ENCODE measurements around the gene AGXT2. TPM values are rescaled to one million over a fixed set of nuclear protein-coding genes. Genes with fewer than 3 reads are reported as not detected.
"Not testable (repeated sequence)": the region's sequence is repeated elsewhere in the genome, so short reads cannot be mapped to it uniquely, and the experiment has no call there.

Gene AGXT2
- total RNA-seq, 1 donor from 2014 or later, result 6.6 TPM

DNA sequence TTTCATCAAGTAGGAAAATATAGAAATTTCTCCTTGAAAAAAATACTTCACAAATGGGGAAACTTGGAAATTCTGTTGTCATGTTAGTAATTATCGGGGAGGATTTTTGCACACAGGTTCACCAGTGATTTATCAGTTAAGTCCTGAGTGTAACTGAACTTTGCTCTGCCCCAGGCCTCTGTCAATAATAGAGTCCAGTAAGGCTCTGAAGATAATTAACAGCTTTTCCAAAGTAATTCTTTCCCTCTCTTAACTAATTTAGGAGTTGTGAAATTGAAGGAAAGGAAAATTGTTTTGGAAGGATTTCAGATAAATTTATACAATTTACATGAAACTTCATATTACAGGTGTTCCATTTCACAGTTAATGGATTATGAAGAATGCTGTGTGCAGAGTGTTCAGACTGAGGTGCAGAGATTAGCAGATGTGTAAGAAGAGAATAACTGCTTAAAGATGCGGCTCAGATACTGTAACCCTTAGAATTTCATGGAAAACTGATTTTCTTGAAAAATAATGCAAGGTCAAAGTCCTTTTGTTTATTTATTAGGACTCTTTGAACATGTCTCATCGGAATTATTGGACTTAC lies 2.9 kb upstream of the AGXT2 start:
- DNase-seq (ENCODE audit: low spot score), result no peak

DNA sequence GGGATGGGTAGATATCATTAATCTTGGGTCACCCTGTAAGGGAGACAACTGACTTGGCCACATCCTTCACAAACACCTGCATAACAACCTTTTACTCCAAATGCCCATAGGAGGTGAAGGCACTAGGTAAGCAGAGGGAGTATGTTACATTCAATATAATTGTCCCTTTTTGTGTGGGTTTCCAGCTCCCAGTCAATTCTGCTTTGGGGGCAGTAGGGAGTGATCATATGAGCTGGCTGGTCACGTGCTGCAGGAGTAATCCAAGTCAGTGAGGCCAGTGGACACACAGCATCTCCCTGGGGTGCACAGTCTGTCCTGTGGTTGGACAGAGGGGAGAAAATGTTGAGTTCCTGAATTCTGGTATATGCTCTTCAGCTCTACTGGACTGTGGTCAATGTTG lies 1.2 kb upstream of the AGXT2 start:
- no peak for DNase-seq (ENCODE audit: low spot score)

DNA sequence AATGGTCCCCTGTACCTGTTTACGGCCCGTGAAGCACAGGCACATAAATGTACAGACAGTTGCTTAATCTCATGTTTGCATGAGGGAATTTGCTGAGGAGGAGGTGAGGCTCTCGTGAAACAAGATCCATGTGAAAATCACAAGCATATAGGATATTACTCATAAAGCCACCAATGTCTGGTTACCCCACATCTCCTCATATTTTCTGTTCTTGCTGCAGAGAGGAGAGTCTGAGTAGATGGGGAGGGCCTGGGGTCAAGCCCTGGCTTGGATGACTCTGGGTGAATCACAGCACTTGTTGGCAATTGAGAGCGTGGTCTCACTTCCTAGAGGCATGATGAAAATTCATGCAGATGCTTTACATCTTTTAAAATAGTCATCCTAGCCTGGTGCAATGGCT lies 975 bp downstream of the AGXT2 start:
- DNase-seq (ENCODE audit: low spot score), result no peak

DNA sequence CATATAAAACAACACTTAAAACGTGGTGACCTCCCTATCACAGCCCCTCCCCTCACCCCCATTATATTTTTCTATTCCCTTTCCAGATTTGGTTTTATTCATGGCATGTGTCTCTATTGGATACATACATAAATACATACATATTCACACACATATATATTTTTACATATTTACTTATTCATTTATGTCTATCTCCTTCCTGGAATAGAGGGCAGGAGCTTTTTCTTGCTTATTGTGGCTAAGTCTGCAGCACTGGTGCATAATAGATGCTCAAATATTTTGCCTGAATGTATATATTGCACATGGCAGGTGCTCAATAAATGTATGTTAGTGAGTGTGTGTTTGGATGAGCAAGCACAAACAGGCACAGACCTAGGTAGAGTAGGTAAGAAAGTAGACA lies 2.5 kb downstream of the AGXT2 start:
- no peak for DNase-seq (ENCODE audit: low spot score)

- DNase-seq (ENCODE audit: low spot score), result no peak
These were observed 3.1 kb downstream of the AGXT2 start for GRCh38 chr5:35044649-35045048.

- DNase-seq (ENCODE audit: low spot score), result no peak
These were observed 5.0 kb downstream of the AGXT2 start for GRCh38 chr5:35042781-35043180.

GRCh38 chr5:35041261-35041660 lies 6.5 kb downstream of the AGXT2 start:
- no peak for DNase-seq (ENCODE audit: low spot score)

GRCh38 chr5:35038891-35039290 lies 8.9 kb downstream of the AGXT2 start:
- no peak for DNase-seq (ENCODE audit: low spot score)

DNA sequence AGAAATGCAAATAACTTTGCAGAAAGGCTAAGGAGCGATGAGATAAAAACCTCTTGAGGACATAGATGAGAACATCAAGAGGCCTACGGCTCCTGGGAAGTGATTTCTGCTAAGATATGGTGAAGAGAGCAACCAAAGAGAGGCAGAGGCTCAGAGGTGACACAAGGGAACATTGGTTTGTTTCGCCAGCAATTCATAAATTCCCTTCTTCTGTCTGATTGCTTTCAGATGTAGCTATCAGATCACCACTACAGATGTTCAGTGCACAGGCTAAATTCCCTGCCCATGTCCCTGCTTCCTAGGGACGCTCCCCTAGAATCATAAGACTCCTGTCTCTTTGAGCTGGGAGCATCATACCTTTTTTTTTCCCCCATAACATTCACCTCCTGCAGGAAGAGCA lies 11.2 kb downstream of the AGXT2 start:
- DNase-seq (ENCODE audit: low spot score), result no peak

DNA sequence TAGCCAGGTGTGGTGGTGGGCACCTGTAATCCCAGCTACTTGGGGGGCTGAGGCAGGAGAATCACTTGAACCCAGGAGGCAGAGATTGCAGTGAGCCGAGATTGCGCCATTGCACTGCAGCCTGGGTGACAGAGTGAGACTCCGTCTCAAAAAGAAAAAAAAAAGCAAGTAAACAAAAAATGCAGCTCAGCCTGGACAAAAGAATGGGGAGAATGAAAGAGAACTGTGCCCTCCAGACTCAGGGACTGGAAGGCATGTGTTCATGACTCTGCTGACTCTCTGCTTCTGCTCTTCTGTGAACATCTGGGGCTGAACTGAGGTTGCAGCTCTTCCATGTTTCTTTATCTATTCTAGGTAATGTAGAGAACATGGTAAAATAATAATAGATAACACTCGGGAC lies 11.8 kb downstream of the AGXT2 start:
- not testable (repeated sequence) for DNase-seq (ENCODE audit: low spot score)

DNA sequence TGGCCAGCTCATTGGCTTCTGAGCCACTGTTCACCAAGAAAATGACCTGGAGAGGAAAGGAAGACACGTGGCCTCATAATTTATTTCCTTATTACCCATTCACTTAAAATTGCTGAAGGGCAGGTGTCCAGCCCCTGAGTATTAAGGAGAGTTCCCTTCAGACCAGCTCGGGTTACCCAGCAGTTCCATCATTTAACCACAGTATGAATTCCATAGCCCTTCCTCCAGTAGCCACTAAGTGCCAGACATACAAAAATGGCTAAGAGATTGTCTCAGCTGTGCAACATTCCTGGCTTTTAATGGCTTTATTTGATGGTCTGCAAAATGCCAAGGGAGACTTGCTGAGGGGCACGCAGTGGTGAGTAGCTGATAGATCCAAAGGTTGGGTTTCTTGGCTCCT lies 12.5 kb downstream of the AGXT2 start:
- DNase-seq (ENCODE audit: low spot score), result no peak

GRCh38 chr5:35032356-35032755 lies 15.4 kb downstream of the AGXT2 start:
- DNase-seq (ENCODE audit: low spot score), result no peak

DNA sequence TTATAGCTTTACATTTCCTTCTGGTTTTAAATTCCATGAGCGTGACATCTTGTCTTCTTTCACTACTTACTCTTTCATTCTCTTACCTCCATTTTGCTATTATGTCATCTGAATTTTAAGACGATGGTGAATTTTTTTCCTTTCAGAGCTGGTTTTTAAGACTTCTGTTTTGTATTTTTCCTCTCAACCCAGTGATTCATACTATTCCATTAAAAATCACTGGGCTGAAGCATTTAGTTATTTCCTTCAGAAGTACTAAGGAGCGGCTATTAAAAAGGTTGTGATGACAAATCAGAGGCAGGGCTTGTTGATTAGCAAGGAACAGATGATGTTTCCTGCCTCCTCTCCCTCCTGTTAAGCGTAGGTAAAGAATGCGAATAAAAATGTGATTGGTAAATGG lies 16.5 kb downstream of the AGXT2 start:
- no peak for DNase-seq (ENCODE audit: low spot score)

- DNase-seq (ENCODE audit: low spot score), result no peak
These were observed 17.2 kb downstream of the AGXT2 start for GRCh38 chr5:35030426-35031100.

GRCh38 chr5:35029333-35029732 lies 18.4 kb downstream of the AGXT2 start:
- DNase-seq (ENCODE audit: low spot score), result no peak

GRCh38 chr5:35026941-35027340 lies 20.8 kb downstream of the AGXT2 start:
- DNase-seq (ENCODE audit: low spot score), result no peak

GRCh38 chr5:35026280-35026840 lies 21.4 kb downstream of the AGXT2 start:
- DNase-seq (ENCODE audit: low spot score), result no peak

DNA sequence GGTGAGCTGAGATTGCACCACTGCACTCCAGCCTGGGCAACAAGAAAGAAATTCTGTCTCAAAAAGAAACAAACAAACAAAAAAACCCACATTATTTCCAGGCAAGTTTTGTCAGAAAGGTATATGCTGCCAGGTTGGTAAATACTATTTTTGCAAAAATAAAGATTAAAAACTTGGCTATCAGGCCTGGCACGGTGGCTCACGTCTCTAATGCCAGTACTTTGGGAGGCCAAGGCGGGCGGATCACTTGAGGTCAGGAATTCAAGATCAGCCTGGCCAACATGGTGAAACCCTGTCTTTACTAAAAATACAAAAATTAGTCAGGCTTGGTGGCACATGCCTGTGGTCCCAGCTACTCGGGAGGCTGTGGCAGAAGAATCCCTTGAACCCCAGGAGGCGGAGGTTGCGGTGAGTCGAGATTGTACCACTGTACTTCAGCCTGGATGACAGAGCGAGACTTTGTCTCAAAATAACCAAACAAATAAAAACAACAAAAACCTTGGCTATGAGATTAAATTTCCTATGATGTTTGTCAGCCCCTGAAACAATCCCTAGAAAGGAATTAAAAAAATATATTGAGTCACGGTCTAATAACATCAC lies 22.7 kb downstream of the AGXT2 start:
- DNase-seq (ENCODE audit: low spot score), result no peak

DNA sequence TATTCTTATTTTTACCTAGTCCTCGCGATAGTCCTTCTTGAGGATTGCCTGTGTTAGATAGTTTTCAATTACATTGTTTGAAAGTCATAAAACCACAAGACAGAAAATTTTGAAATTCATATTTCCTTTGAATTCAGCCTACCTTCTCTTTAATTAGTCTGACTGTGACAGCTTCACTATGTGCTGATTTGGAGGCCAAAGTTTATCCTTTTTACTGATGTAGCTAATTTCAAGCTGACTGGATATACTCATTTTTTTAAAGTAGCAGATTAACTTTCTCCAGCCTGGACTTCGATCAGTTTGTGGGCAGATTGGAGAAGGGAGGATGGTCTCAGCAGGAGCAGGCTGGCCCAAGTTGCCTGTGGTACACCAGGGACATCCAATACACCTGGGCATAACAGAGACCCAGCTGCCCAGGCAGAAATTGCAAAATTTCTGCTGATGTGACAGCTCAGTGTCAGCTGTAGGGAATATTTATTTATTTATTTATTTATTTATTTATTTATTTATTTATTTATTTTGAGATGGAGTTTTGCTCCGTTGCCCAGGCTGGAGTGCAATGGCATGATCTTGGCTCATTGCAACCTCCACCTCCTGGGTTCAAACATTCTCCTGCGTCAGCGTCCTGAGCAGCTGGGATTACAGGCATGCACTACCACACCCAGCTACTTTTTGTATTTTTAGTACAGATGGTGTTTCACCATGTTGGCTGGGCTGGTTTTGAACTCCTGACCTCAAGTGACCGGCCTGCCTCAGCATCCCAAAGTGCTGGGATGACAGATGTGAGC lies 24.2 kb downstream of the AGXT2 start:
- DNase-seq (ENCODE audit: low spot score), result no peak

DNA sequence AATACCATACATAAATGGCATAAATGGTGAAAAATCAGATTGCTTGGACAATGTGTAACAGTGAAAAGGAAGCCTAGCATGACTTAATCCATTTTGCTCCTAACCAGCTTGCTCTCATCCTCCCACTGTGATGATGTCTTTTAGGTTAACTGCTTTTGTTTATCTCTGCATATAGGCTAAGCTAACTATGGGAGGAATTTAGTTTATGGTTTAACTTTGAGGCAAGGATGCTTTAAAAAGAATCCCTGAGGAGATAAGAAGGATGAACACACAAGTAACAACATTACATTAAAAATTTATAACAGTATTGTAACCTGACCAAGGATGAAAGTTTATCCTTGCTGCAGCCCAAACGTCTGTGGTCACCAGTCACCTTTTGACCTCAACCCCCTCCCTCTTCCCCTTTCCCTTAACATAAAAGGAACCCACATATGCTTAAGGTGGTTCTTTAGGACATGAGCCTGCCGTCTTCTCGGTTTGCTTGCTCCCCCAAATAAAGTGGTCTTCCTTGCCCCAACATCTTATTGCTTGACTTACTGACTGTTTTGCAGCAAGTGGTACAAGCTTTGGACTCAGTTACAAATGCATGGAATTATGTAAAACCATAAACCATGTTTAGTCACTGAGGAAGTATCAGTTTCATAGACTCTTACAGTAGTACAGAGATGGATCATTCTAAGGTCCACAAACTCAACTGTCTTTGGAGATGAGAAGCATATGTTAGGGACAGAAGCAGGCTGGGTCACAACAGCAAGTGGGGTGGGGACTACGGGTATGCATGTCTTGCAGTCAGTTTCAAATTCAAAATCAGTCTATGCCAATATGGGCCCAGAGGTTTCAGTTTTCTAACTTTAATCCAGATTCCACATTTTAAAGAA lies 31.3 kb downstream of the AGXT2 start:
- no peak for DNase-seq (ENCODE audit: low spot score)

GRCh38 chr5:35015063-35015462 lies 32.7 kb downstream of the AGXT2 start:
- no peak for DNase-seq (ENCODE audit: low spot score)
